ENCODE results near the gene DEFB132.
"Not testable (repeated sequence)": the region's sequence is repeated elsewhere in the genome, so short reads cannot be mapped to it uniquely, and the experiment has no call there.

DEFB132 gene

GRCh38 chr20:257419-257818 is at the start of gene DEFB132:
Gene DEFB132 (plus strand): TSS chr20:257724. CDS start chr20:257779, 55 bp downstream.
- no peak for DNase-seq

- peak; percentile 53 for DNase-seq
Observed at GRCh38 chr20:208942-209566, 48.5 kb upstream of the DEFB132 start.

GRCh38 chr20:210809-211502 is 46.6 kb upstream of the DEFB132 start:
- DNase-seq, result no peak

- DNase-seq, result no peak
Observed at GRCh38 chr20:214383-214782, 43.1 kb upstream of the DEFB132 start.

GRCh38 chr20:215796-216195 is 41.7 kb upstream of the DEFB132 start:
- DNase-seq, result no peak

- no peak for DNase-seq
Observed at GRCh38 chr20:217266-217665, 40.3 kb upstream of the DEFB132 start.

- DNase-seq, result peak; percentile 48
Observed at GRCh38 chr20:219290-220115, 38.0 kb upstream of the DEFB132 start.

- DNase-seq, result no peak
Observed at GRCh38 chr20:221258-221830, 36.2 kb upstream of the DEFB132 start.

- not testable (repeated sequence) for DNase-seq
Observed at GRCh38 chr20:225879-226278, 31.6 kb upstream of the DEFB132 start.

- no peak for DNase-seq
Observed at GRCh38 chr20:226958-227357, 30.6 kb upstream of the DEFB132 start, which contains the start of gene DEFB129. Gene DEFB129 (plus strand): TSS chr20:227258. CDS start chr20:227289, 31 bp downstream.

- DNase-seq, result no peak
Observed at GRCh38 chr20:227439-228105, 30.0 kb upstream of the DEFB132 start.

GRCh38 chr20:235891-236290 is 21.6 kb upstream of the DEFB132 start:
- no peak for DNase-seq

- DNase-seq, result no peak
Observed at GRCh38 chr20:237489-237888, 20.0 kb upstream of the DEFB132 start.

GRCh38 chr20:237929-238328 is 19.6 kb upstream of the DEFB132 start:
- no peak for DNase-seq

GRCh38 chr20:242905-243304 is 14.6 kb upstream of the DEFB132 start:
- DNase-seq, result no peak

GRCh38 chr20:251354-251753 is 6.2 kb upstream of the DEFB132 start:
- DNase-seq, result peak; percentile 16

GRCh38 chr20:252801-253200 is 4.7 kb upstream of the DEFB132 start:
- DNase-seq, result no peak

- not testable (repeated sequence) for DNase-seq
Observed at GRCh38 chr20:253447-253846, 4.1 kb upstream of the DEFB132 start.

GRCh38 chr20:258269-258858 is 840 bp downstream of the DEFB132 start:
- DNase-seq, result no peak

GRCh38 chr20:258963-259362 is 1.4 kb downstream of the DEFB132 start:
- DNase-seq, result no peak

- no peak for DNase-seq
Observed at GRCh38 chr20:259981-260380, 2.5 kb downstream of the DEFB132 start.

- no peak for DNase-seq
Observed at GRCh38 chr20:263701-264100, 6.2 kb downstream of the DEFB132 start.

Measured in NCI-H526 treated with DMSO at 0.1 percent for 48 hours (cell line).